ENCODE measurements around the gene PTPRG. TPM values are rescaled to one million over a fixed set of nuclear protein-coding genes. Genes with fewer than 3 reads are reported as not detected.

Gene PTPRG
- total RNA-seq, 1 experiment from 2014 or later, result 32.1 TPM

DNA sequence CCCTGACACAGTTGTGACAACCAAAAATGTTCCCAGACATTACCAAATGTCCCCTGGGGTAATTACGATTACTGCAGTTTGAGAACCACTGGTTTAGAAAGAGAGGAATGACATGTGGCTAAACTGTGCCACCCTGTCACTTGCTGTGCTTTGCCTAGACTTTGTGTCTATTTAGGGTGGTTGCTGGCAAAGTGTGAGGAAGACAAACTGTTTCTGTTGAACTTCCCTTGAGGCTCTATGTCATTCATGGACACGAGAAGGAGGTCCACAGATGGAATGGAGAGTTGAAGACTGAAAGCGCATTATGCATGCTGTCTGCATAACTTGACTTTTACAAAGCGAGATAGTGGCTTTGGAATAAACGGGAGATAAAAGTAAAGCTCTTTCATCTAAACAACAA, 495.3 kb downstream of the PTPRG start:
- intact Hi-C loops (cut with micrococcal nuclease), result no loop called here
- ChIA-PET RAD21 (ENCODE audit: low non-redundant PET in 1 of 2, low total read pairs in 2 of 2, uncharacterized antibody in 2 of 2, unreplicated experiment in 2 of 2) (no interaction called here), CTCF (no interaction called here)

More for the DNA sequence above, 495.3 kb downstream of the PTPRG start:
- DNase-seq (ENCODE audit: low read depth, low spot score) (no peak), ATAC-seq (no peak)
- H3K27me3 ChIP-seq (ENCODE audit: insufficient read depth, low read length), result no peaks in the 10 kb centered on the region
- H3K36me3 ChIP-seq (ENCODE audit: control insufficient read depth in 1 of 2, insufficient read depth in 2 of 2, low read length in 2 of 2), result no peaks in the 10 kb centered on the region
- 0 out of 2 replicates have a peak, but pooled peaks cover 4% of the 10 kb centered on the region for H4K20me1 ChIP-seq (ENCODE audit: insufficient read depth)
- H3K79me2 ChIP-seq (ENCODE audit: insufficient read depth, low read length), result no peaks in the 10 kb centered on the region
- no peak overlapping the region for H3K4me2 ChIP-seq (ENCODE audit: low read length)
- no peaks in the 10 kb centered on the region for H3K4me1 ChIP-seq (ENCODE audit: control insufficient read depth in 1 of 2, insufficient read depth in 2 of 2, low read length in 2 of 2)
- POLR2A ChIA-PET, result no interaction called here
- H3K9me2 ChIP-seq (ENCODE audit: insufficient read depth), result no peaks in the 10 kb centered on the region
- H3K4me3 ChIP-seq (replicated peaks in 1 of 2; ENCODE audit: low read depth in 1 of 2, low read length in 2 of 2), result no peak overlapping the region
- H3K9me3 ChIP-seq (ENCODE audit: control insufficient read depth in 1 of 2, insufficient read depth in 1 of 2, low read depth in 1 of 2, low read length in 2 of 2), result no peaks in the 10 kb centered on the region
- H3K27ac ChIP-seq (ENCODE audit: low read depth, low read length), result no peak overlapping the region
- H2AFZ ChIP-seq (ENCODE audit: low read depth, low read length, poor library complexity, severe bottlenecking), result no peak overlapping the region
- H3K9ac ChIP-seq (ENCODE audit: low read length), result no peak overlapping the region
- no peak for TF ChIP-seq ZNF274 (IDR thresholded peaks at IDR 0.05; ENCODE audit: low read depth, low read length)
- no peak for TF ChIP-seq FOSL1 (IDR thresholded peaks at IDR 0.05; ENCODE audit: low read depth)
- TF ChIP-seq ZBTB33 (IDR thresholded peaks at IDR 0.05; ENCODE audit: extremely low read depth, insufficient replicate concordance, low read length), result no peak
- no peak for TF ChIP-seq EZH2 (IDR thresholded peaks at IDR 0.05)
- TF ChIP-seq SIN3A (IDR thresholded peaks at IDR 0.05; ENCODE audit: low read depth), result no peak
- TF ChIP-seq TCF7L2 (IDR thresholded peaks at IDR 0.05; ENCODE audit: borderline replicate concordance, extremely low read depth, insufficient read depth, insufficient read length), result no peak
- no peak for TF ChIP-seq EGR1 (IDR thresholded peaks at IDR 0.05; ENCODE audit: low read depth)
- TF ChIP-seq EZH2phosphoT487 (IDR thresholded peaks at IDR 0.05; ENCODE audit: borderline replicate concordance), result no peak
- no peak for TF ChIP-seq CEBPB (IDR thresholded peaks at IDR 0.05; ENCODE audit: low read depth)
- no peak for TF ChIP-seq POLR2A (IDR thresholded peaks at IDR 0.05; ENCODE audit: borderline replicate concordance, extremely low read depth, insufficient read depth, insufficient read length)
- TF ChIP-seq MAX (IDR thresholded peaks at IDR 0.05), result no peak
- no peak for TF ChIP-seq RAD21 (IDR thresholded peaks at IDR 0.05; ENCODE audit: low read depth)
- TF ChIP-seq SP1 (IDR thresholded peaks at IDR 0.05; ENCODE audit: low read depth), result no peak
- no TSS peak for BruUV-seq (replicated peaks)
